Pancreas (tissue), 10 donors: ENCODE results near the gene DLG2. TPM values are rescaled to one million over a fixed set of nuclear protein-coding genes. Genes with fewer than 3 reads are reported as not detected.

Experiments
- ATAC-seq, 4 donors: fragments of 200-7000 bp; cut with Tn5 transposase; one replicate each; pipeline versions ENCODE4 v1.8.0 to v1.9.1; 2020; ENCODE audit warnings: mild to moderate bottlenecking in 4 of 4, moderate library complexity in 4 of 4
- DNase-seq, 6 donors: peaks; one replicate each; pipeline ENCODE4 v3.0.0-alpha.2; 2020
- FAIRE-seq: peaks from 2 replicates; lab custom pipeline; 2012; peaks lifted over from hg19 to GRCh38; lab: Jason Lieb, UNC
- H3K27ac ChIP-seq, 4 donors: fragments of 200-600 bp; sonication (generic); 1 replicate in 3 of 4; 2 replicates in 1 of 4; pipeline versions ENCODE4 v1.5.0 to v1.8.0; 2020
- H3K27me3 ChIP-seq, 4 donors: fragments of 200-600 bp; one replicate each; pipeline ENCODE4 v1.8.0; 2021
- H3K36me3 ChIP-seq, 3 donors: fragments of 200-600 bp; sonication (generic) in 1 of 3; one replicate each; pipeline versions ENCODE4 v1.5.0 to v1.8.0; 2020 to 2021
- H3K4me1 ChIP-seq, 3 donors: fragments of 200-600 bp; one replicate each; pipeline ENCODE4 v1.8.0; 2021
- H3K4me3 ChIP-seq, 4 donors: fragments of 200-600 bp; sonication (generic) in 2 of 4; one replicate each; pipeline versions ENCODE4 v1.5.0 to v1.8.0; 2020 to 2021
- H3K9me3 ChIP-seq, 4 donors: fragments of 200-600 bp; one replicate each; pipeline ENCODE4 v1.8.0; 2021
- WGBS, 2 donors: extraction: QIAGEN DNeasy Blood & Tissue Kit; methylation state at CpG; one replicate each; pipeline ENCODE4 v1.1.7; 2013; 5-methylcytosine and 5-hydroxymethylcytosine counted together
- intact Hi-C, 3 donors: fragments of 100-400 bp; cut with DNase I; formaldehyde crosslinking; loops; one replicate each; pipeline versions ENCODE4 v1.11.1 to v1.14.2; 2022
- polyA plus RNA-seq, 2 donors: library from polyadenylated mRNA; stranded (reverse); fragments of 200-250 nt; gene quantifications; one replicate each; pipeline ENCODE4 v1.2.3, GENCODE V29; 2013
- total RNA-seq, 6 donors: library from RNA; stranded (reverse); fragmentation: NEBNext Ultra II Directional in 4 of 6; extraction: Animal tissue kit (Norgen Biotek cat#: 25700) in 4 of 6; gene quantifications; one replicate each; pipeline versions ENCODE4 v1.2.1 to v1.2.4, GENCODE V29; 2021 to 2023
- TF ChIP-seq, protein P1 (sequence below), 4 donors: fragments of 200-600 bp; sonication (generic) in 3 of 4; IDR thresholded peaks; one replicate each; pipeline versions ENCODE4 v1.5.0 to v1.8.0; 2021; ENCODE audit warnings: antibody characterized with exemption in 4 of 4
- donor health status: healthy with polysubstance abuse.
- donor health status: DM: no; HTN: no; CAD: no; lungs with moderate emphysema.
- donor health status: DM: no; HTN: no; CAD: no.
- donor health status: control.
- donor health status: control.
- donor health status: Bipolar disorder and iron deficiency.
- donor health status: DM: yes; HTN: yes; CAD: no.
- donor health status: DM: no; HTN: no; CAD: no.
- donor health status: DM: no; HTN: no; CAD: no.
- donor health status: DM: yes; HTN: yes; CAD: no.

Gene DLG2
- total and polyA plus RNA-seq, 8 donors = 1.2 to 5.4 (median 3.6) TPM

DNA sequence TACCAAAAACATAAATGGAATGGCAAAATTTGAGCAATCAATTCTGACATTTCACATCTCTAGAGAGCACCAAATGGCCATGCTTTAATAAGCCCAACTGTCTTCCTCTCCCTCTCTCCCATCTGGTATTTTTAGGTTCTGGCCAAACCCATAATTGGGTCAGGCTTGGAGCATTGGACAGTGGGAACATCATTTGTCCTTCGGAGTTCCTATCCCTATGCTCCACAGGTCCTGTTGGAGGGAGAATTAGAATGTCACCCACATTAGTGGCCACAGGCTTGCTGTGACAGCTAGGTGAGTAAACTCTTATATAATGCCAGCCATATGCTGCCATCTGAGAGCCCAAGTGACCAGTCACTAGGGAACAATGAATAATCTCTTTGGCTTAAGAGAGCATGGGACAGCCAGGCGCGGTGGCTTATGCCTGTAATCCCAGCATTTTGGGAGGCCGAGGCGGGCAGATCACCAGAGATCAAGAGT lies 2090.0 kb downstream of the DLG2 start:
- Histone ChIP-seq H3K36me3 (no peaks in the 10 kb centered on the region), H3K4me3 (no peak overlapping the region), H3K27ac (no peak overlapping the region), H3K4me1 (no peaks in the 10 kb centered on the region), H3K9me3 (no peaks in the 10 kb centered on the region), H3K27me3 (no peaks in the 10 kb centered on the region)
- intact Hi-C loops = no loop called here
- DNase-seq (no peak), FAIRE-seq (no peak), ATAC-seq (no peak)
- WGBS, 2 donors = 90 to 92% methylated on average over 5 of the region's 5 CpGs
- TF ChIP-seq, protein P1, sequence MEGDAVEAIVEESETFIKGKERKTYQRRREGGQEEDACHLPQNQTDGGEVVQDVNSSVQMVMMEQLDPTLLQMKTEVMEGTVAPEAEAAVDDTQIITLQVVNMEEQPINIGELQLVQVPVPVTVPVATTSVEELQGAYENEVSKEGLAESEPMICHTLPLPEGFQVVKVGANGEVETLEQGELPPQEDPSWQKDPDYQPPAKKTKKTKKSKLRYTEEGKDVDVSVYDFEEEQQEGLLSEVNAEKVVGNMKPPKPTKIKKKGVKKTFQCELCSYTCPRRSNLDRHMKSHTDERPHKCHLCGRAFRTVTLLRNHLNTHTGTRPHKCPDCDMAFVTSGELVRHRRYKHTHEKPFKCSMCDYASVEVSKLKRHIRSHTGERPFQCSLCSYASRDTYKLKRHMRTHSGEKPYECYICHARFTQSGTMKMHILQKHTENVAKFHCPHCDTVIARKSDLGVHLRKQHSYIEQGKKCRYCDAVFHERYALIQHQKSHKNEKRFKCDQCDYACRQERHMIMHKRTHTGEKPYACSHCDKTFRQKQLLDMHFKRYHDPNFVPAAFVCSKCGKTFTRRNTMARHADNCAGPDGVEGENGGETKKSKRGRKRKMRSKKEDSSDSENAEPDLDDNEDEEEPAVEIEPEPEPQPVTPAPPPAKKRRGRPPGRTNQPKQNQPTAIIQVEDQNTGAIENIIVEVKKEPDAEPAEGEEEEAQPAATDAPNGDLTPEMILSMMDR (IDR thresholded peaks at IDR 0.05) = no peak

DNA sequence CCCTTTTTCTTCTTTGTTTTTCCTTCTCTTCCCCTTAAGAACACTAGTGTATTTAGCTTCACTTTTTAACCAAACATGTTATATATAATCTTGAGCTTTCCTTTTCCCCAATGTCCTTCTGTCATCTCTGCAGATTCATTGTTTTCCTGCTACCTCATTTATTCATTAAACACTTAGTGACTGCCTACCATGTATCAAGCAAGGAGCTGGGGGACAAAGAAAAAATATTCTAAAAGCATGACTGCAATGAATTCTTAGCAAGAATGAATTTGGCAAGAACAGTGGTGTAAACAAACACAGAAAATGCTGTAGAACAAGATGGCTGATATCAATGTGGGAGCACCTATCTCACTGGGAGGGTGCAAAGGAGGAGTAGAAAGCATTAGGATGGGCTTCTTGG lies 2094.0 kb downstream of the DLG2 start:
- no peak for ATAC-seq

DNA sequence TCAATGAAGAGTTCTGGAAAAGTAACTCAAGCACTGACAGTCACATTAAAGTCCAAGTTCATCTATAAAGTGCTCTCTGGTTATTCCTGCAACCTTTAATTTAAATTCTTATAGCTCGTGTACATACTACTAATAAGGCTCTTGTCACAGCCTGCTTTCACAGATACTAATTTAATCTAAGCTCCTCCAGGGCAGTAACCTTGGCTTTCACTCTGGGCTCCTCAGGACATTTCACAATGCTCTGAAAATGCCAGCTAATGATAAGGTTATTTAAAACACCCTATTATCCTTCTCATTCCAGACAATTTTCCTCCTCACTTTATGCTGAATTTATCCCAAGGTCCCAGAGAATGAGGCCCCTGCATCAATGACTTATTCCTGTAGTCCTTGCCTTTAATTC lies 2098.3 kb downstream of the DLG2 start:
- no peak for ATAC-seq
- TF ChIP-seq, protein P1 (IDR thresholded peaks at IDR 0.05) = no peak
- intact Hi-C loops = no loop called here
- H3K4me1 ChIP-seq = peaks cover 0 to under 1% (median 0%) of the 10 kb centered on the region in 3 donors
- H3K27ac ChIP-seq = no peak overlapping the region
- H3K27me3 ChIP-seq = no peaks in the 10 kb centered on the region
- WGBS, 2 donors = 56 to 57% methylated on average over 1 of the region's 1 CpG
- DNase-seq = no peak
- FAIRE-seq = no peak
- H3K9me3 ChIP-seq = no peaks in the 10 kb centered on the region
- no peak overlapping the region for H3K4me3 ChIP-seq
- no peaks in the 10 kb centered on the region for H3K36me3 ChIP-seq

More for the DNA sequence above, 2094.0 kb downstream of the DLG2 start:
- H3K36me3 ChIP-seq = no peaks in the 10 kb centered on the region
- no peak overlapping the region for H3K4me3 ChIP-seq
- no peaks in the 10 kb centered on the region for H3K27me3 ChIP-seq
- TF ChIP-seq, protein P1 (IDR thresholded peaks at IDR 0.05) = no peak
- H3K4me1 ChIP-seq = no peaks in the 10 kb centered on the region
- FAIRE-seq = no peak
- DNase-seq = no peak
- intact Hi-C loops = no loop called here
- H3K9me3 ChIP-seq = no peaks in the 10 kb centered on the region
- H3K27ac ChIP-seq = no peak overlapping the region

DNA sequence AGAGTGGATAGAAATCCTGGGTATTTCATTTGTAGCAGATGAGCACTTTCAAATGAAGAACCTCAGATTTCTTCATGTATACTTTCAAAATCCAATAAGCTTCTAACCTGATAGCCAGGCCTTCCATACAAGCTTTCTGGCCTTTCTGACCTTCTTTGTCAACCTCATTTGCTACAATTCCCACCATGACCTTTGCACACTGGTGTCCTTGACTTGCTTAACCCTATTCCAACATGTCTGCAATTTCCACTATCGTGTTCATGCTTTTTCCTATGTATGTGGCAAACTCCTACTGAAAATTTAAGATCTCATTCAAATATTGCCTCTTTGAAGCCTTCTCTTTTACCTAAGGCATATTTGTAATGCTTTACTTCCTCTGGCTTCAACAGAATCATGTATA lies 2098.9 kb downstream of the DLG2 start:
- Histone ChIP-seq H3K9me3 (no peaks in the 10 kb centered on the region), H3K27me3 (no peaks in the 10 kb centered on the region), H3K36me3 (no peaks in the 10 kb centered on the region), H3K4me1 (peaks cover 0 to 3% (median 0%) of the 10 kb centered on the region in 3 donors), H3K27ac (no peak overlapping the region), H3K4me3 (no peak overlapping the region)
- no peak for DNase-seq
- WGBS, 2 donors = 93 to 100% methylated on average over 1 of the region's 1 CpG
- intact Hi-C loops = no loop called here
- no peak for FAIRE-seq
- TF ChIP-seq, protein P1 (IDR thresholded peaks at IDR 0.05) = no peak
- ATAC-seq = no peak

DNA sequence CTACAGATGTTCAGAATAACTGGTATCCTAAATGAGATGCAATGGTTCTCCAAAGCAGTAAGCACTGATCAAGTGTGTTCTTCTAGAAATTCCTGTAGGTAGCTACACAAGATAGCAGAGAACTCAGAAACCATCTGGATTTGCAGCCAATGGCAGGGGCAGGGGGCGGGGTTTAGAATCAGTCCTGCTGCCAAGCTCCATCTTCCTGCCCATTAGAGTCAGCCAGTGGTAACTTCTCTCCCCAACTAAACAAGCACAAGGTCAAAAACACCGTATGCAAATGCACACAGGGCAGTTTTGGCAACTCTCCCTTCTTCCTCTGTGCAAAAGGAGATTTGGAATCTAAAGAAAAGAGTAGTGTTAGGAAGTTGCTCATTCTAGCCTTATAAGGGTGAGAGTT lies 2103.5 kb downstream of the DLG2 start:
- Histone ChIP-seq H3K27ac (no peak overlapping the region), H3K27me3 (no peaks in the 10 kb centered on the region), H3K9me3 (no peaks in the 10 kb centered on the region), H3K36me3 (no peaks in the 10 kb centered on the region), H3K4me1 (peaks cover 0 to 3% (median 0%) of the 10 kb centered on the region in 3 donors), H3K4me3 (no peak overlapping the region)
- ATAC-seq (peak in 1 of 4 donors; percentile 56), FAIRE-seq (no peak), DNase-seq (peak in 1 of 6 donors; percentile 19)
- TF ChIP-seq, protein P1 (IDR thresholded peaks at IDR 0.05) = no peak
- 45 to 47% methylated on average over 2 of the region's 2 CpGs for WGBS, 2 donors
- intact Hi-C loops = no loop called here
